SKM-1 treated with dmso at 0.1 percent for 144 hours (cell line): ENCODE data around the gene COL26A1.
"Not testable (repeated sequence)": the region's sequence is repeated elsewhere in the genome, so short reads cannot be mapped to it uniquely, and the experiment has no call there.

Experiments used
- DNase-seq: peaks from one replicate; lab custom pipeline; 2025; ENCODE audit not compliant: unreplicated experiment; lab: John Stamatoyannopoulos, UW

The COL26A1 gene

GRCh38 chr7:101401390-101402080, 38.9 kb downstream of the COL26A1 start:
- DNase-seq, result no peak

- no peak for DNase-seq
Measured at GRCh38 chr7:101402081-101402779, 39.6 kb downstream of the COL26A1 start.

- DNase-seq, result no peak
Measured at GRCh38 chr7:101402835-101403234, 40.2 kb downstream of the COL26A1 start.

GRCh38 chr7:101405474-101406067, 42.9 kb downstream of the COL26A1 start:
- DNase-seq, result no peak

- DNase-seq, result peak; percentile 50
Measured at GRCh38 chr7:101410743-101411507, 48.2 kb downstream of the COL26A1 start.

GRCh38 chr7:101411508-101411874, 48.8 kb downstream of the COL26A1 start:
- peak; percentile 87 for DNase-seq

- no peak for DNase-seq
Measured at GRCh38 chr7:101412976-101413375, 50.3 kb downstream of the COL26A1 start.

GRCh38 chr7:101418694-101419093, 56.0 kb downstream of the COL26A1 start:
- no peak for DNase-seq

GRCh38 chr7:101419831-101420230, 57.2 kb downstream of the COL26A1 start:
- no peak for DNase-seq

- DNase-seq, result no peak
Measured at GRCh38 chr7:101420436-101420835, 57.8 kb downstream of the COL26A1 start.

- DNase-seq, result no peak
Measured at GRCh38 chr7:101422356-101423195, 59.9 kb downstream of the COL26A1 start.

GRCh38 chr7:101426303-101427011, 63.8 kb downstream of the COL26A1 start:
- DNase-seq, result no peak

- no peak for DNase-seq
Measured at GRCh38 chr7:101428093-101428866, 65.6 kb downstream of the COL26A1 start.

GRCh38 chr7:101432316-101432715, 69.6 kb downstream of the COL26A1 start:
- DNase-seq, result no peak

GRCh38 chr7:101433688-101434087, 71.0 kb downstream of the COL26A1 start:
- DNase-seq, result no peak

GRCh38 chr7:101434155-101434554, 71.5 kb downstream of the COL26A1 start:
- DNase-seq, result not testable (repeated sequence)

- no peak for DNase-seq
Measured at GRCh38 chr7:101435461-101436220, 73.0 kb downstream of the COL26A1 start.

- no peak for DNase-seq
Measured at GRCh38 chr7:101436221-101436735, 73.6 kb downstream of the COL26A1 start.
